Measurements from ENCODE around the gene ADGRG1.

ADGRG1 gene

GRCh38 chr16:57651344-57652333 lies 23.2 kb downstream of the ADGRG1 start:
- peak; percentile 43 for DNase-seq

GRCh38 chr16:57652695-57653471 lies 24.5 kb downstream of the ADGRG1 start:
- no peak for DNase-seq

GRCh38 chr16:57653936-57654335 lies 25.5 kb downstream of the ADGRG1 start:
- DNase-seq: no peak

GRCh38 chr16:57656342-57656955 lies 28.0 kb downstream of the ADGRG1 start:
- DNase-seq: no peak

- no peak for DNase-seq
Measured at GRCh38 chr16:57657228-57657627, 28.8 kb downstream of the ADGRG1 start.

GRCh38 chr16:57658130-57658877 lies 29.9 kb downstream of the ADGRG1 start:
- DNase-seq: no peak

- DNase-seq: no peak
Measured at GRCh38 chr16:57658878-57659674, 30.6 kb downstream of the ADGRG1 start.

- no peak for DNase-seq
Measured at GRCh38 chr16:57660715-57661463, 32.5 kb downstream of the ADGRG1 start.

- DNase-seq: no peak
Measured at GRCh38 chr16:57661510-57661909, 33.1 kb downstream of the ADGRG1 start.

GRCh38 chr16:57661936-57662906 lies 33.8 kb downstream of the ADGRG1 start:
- DNase-seq: no peak

- DNase-seq: no peak
Measured at GRCh38 chr16:57663436-57663835, 35.0 kb downstream of the ADGRG1 start.

- DNase-seq: no peak
Measured at GRCh38 chr16:57663917-57664661, 35.7 kb downstream of the ADGRG1 start.

GRCh38 chr16:57664662-57665025 lies 36.2 kb downstream of the ADGRG1 start:
- no peak for DNase-seq

GRCh38 chr16:57665541-57665940 lies 37.1 kb downstream of the ADGRG1 start:
- DNase-seq: no peak

- DNase-seq: no peak
Measured at GRCh38 chr16:57666353-57667047, 38.1 kb downstream of the ADGRG1 start.

- no peak for DNase-seq
Measured at GRCh38 chr16:57667048-57667525, 38.7 kb downstream of the ADGRG1 start.

GRCh38 chr16:57667526-57668262 lies 39.3 kb downstream of the ADGRG1 start:
- no peak for DNase-seq

GRCh38 chr16:57668263-57668571 lies 39.8 kb downstream of the ADGRG1 start, which contains the start of gene ADGRG3:
Gene ADGRG3 (plus strand): TSS chr16:57668306. CDS start chr16:57668348, 42 bp downstream.
- no peak for DNase-seq
